Activated CD8-positive, alpha-beta T cell treated with anti-CD3 and anti-CD28 coated beads for 36 hours (primary cell): ENCODE data around the gene LMOD2. TPM values are rescaled to one million over a fixed set of nuclear protein-coding genes. Genes with fewer than 3 reads are reported as not detected.

Source experiments
- ATAC-seq: fragments of 200-7000 bp; cut with Tn5 transposase; one replicate; pipeline ENCODE4 v1.10.0; 2021; ENCODE audit warnings: mild to moderate bottlenecking, moderate library complexity
- CTCF ChIA-PET: fragments of 350-600 bp; sonication (Branson Sonifier 250); formaldehyde crosslinking; loops from one replicate; lab custom pipeline; 2021; ENCODE audit warnings: antibody characterized with exemption; lab: Charles Lee
- POLR2A ChIA-PET: fragments of 350-600 bp; sonication (Branson Sonifier 250); formaldehyde crosslinking; loops from one replicate; lab custom pipeline; 2021; ENCODE audit warnings: antibody characterized with exemption; lab: Charles Lee
- DNase-seq: peaks from one replicate; pipeline ENCODE4 v3.0.0-alpha.2; 2020
- H3K27ac Mint-ChIP-seq: one replicate; pipeline ENCODE4 v1.8.0; 2021; ENCODE audit warnings: mild to moderate bottlenecking, mixed read lengths
- H3K27me3 Mint-ChIP-seq: one replicate; pipeline ENCODE4 v1.8.0; 2021; ENCODE audit warnings: mixed read lengths
- H3K36me3 Mint-ChIP-seq: one replicate; pipeline ENCODE4 v1.8.0; 2021; ENCODE audit warnings: low read depth, mixed read lengths
- H3K4me1 Mint-ChIP-seq: one replicate; pipeline ENCODE4 v1.8.0; 2021; ENCODE audit warnings: low read depth, mixed read lengths
- H3K4me3 Mint-ChIP-seq: one replicate; pipeline ENCODE4 v1.8.0; 2021; ENCODE audit warnings: mild to moderate bottlenecking, moderate library complexity, mixed read lengths
- H3K9me3 Mint-ChIP-seq: one replicate; pipeline ENCODE4 v1.8.0; 2021; ENCODE audit warnings: mixed read lengths
- intact Hi-C: fragments of 100-400 bp; cut with micrococcal nuclease; formaldehyde crosslinking; loops from one replicate; pipeline ENCODE4 v1.10.0; 2022
- total RNA-seq, 2 experiments: library from RNA; stranded (reverse); gene quantifications; one replicate each; pipeline ENCODE4 v1.2.3, GENCODE V29; 2021
- TF ChIP-seq, protein P1 (sequence below): fragments of 200-600 bp; IDR thresholded peaks from one replicate; pipeline ENCODE4 v1.8.0; 2022; ENCODE audit warnings: antibody characterized with exemption, mild to moderate bottlenecking

Gene LMOD2
- total RNA-seq, 2 experiments from 2014 or later = not detected

- POLR2A ChIA-PET = no interaction called here
These were observed 6.1 kb downstream of the LMOD2 start for GRCh38 chr7:123661765-123662164.

GRCh38 chr7:123662293-123662692 lies 6.6 kb downstream of the LMOD2 start:
- ATAC-seq (no peak), DNase-seq (no peak)
- CTCF ChIA-PET = no interaction called here
- H3K9me3 Mint-ChIP-seq = no peaks in the 10 kb centered on the region
- TF ChIP-seq, protein P1, sequence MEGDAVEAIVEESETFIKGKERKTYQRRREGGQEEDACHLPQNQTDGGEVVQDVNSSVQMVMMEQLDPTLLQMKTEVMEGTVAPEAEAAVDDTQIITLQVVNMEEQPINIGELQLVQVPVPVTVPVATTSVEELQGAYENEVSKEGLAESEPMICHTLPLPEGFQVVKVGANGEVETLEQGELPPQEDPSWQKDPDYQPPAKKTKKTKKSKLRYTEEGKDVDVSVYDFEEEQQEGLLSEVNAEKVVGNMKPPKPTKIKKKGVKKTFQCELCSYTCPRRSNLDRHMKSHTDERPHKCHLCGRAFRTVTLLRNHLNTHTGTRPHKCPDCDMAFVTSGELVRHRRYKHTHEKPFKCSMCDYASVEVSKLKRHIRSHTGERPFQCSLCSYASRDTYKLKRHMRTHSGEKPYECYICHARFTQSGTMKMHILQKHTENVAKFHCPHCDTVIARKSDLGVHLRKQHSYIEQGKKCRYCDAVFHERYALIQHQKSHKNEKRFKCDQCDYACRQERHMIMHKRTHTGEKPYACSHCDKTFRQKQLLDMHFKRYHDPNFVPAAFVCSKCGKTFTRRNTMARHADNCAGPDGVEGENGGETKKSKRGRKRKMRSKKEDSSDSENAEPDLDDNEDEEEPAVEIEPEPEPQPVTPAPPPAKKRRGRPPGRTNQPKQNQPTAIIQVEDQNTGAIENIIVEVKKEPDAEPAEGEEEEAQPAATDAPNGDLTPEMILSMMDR = no peak
- H3K27me3 Mint-ChIP-seq = peaks cover 14% of the 10 kb centered on the region
- POLR2A ChIA-PET = no interaction called here
- no peaks in the 10 kb centered on the region for H3K36me3 Mint-ChIP-seq
- intact Hi-C loops = no loop called here
- H3K4me3 Mint-ChIP-seq = no peak overlapping the region
- H3K4me1 Mint-ChIP-seq = no peaks in the 10 kb centered on the region
- no peak overlapping the region for H3K27ac Mint-ChIP-seq

More at GRCh38 chr7:123661765-123662164, 6.1 kb downstream of the LMOD2 start:
- peaks cover 16% of the 10 kb centered on the region for H3K27me3 Mint-ChIP-seq
- no peaks in the 10 kb centered on the region for H3K36me3 Mint-ChIP-seq
- no peaks in the 10 kb centered on the region for H3K9me3 Mint-ChIP-seq
- no peak overlapping the region for H3K27ac Mint-ChIP-seq
- H3K4me1 Mint-ChIP-seq = no peaks in the 10 kb centered on the region
- TF ChIP-seq, protein P1 = no peak
- H3K4me3 Mint-ChIP-seq = no peak overlapping the region
- DNase-seq = no peak
- ATAC-seq = no peak
- CTCF ChIA-PET = no interaction called here
- intact Hi-C loops = no loop called here

DNA sequence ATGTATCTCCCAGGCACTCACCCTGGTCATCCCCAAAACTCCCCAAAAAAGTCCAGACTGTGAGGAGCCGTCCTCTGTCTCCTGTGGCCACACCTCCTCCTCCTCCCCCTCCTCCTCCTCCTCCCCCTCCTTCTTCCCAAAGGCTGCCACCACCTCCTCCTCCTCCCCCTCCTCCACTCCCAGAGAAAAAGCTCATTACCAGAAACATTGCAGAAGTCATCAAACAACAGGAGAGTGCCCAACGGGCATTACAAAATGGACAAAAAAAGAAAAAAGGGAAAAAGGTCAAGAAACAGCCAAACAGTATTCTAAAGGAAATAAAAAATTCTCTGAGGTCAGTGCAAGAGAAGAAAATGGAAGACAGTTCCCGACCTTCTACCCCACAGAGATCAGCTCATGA lies 7.1 kb downstream of the LMOD2 start:
- H3K9me3 Mint-ChIP-seq = no peaks in the 10 kb centered on the region
- H3K27me3 Mint-ChIP-seq = peaks cover 14% of the 10 kb centered on the region
- H3K4me1 Mint-ChIP-seq = no peaks in the 10 kb centered on the region
- no peak overlapping the region for H3K4me3 Mint-ChIP-seq
- no peak for DNase-seq
- POLR2A ChIA-PET = interaction anchor here (0.6 kb wide), 1 partner anchor 85 kb away, joined by 3 read pairs; no protein-coding TSS in a partner anchor
- intact Hi-C loops = no loop called here
- TF ChIP-seq, protein P1 = no peak
- no peak for ATAC-seq
- no peaks in the 10 kb centered on the region for H3K36me3 Mint-ChIP-seq
- CTCF ChIA-PET = no interaction called here
- H3K27ac Mint-ChIP-seq = no peak overlapping the region

DNA sequence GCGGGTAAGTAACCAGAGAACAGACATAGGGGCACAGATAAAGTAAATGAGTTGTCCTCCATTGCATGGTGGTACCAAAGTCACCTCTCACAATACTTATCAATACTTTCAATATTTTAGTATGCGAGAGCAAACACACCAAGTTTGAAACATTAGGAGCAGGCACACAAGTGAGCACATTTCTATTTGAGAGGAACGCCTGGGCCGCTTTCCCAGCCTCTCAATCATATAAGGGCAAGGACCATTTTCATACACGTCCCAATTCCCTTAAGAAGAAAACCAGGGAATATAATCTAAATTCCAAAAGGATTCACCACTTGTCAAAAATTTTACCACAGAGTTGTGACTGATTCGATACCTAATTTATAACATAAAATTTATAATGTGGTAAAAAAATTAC lies 7.5 kb downstream of the LMOD2 start:
- ChIA-PET CTCF (no interaction called here), POLR2A (interaction anchor here (0.6 kb wide), 1 partner anchor 85 kb away, joined by 3 read pairs; no protein-coding TSS in a partner anchor)
- ATAC-seq = no peak
- Mint-ChIP-seq H3K36me3 (no peaks in the 10 kb centered on the region), H3K27ac (no peak overlapping the region), H3K4me3 (no peak overlapping the region), H3K27me3 (peaks cover 12% of the 10 kb centered on the region), H3K9me3 (no peaks in the 10 kb centered on the region), H3K4me1 (no peaks in the 10 kb centered on the region)
- TF ChIP-seq, protein P1 = no peak
- intact Hi-C loops = no loop called here
- DNase-seq = no peak

GRCh38 chr7:123665157-123665556 lies 9.5 kb downstream of the LMOD2 start:
- Mint-ChIP-seq H3K27ac (no peak overlapping the region), H3K27me3 (peaks cover 9% of the 10 kb centered on the region), H3K9me3 (no peaks in the 10 kb centered on the region), H3K4me3 (no peak overlapping the region), H3K4me1 (no peaks in the 10 kb centered on the region), H3K36me3 (no peaks in the 10 kb centered on the region)
- ATAC-seq (no peak), DNase-seq (no peak)
- TF ChIP-seq, protein P1 = no peak
- ChIA-PET POLR2A (interaction anchor here (0.6 kb wide), 1 partner anchor 131 kb away, joined by 3 read pairs; no protein-coding TSS in a partner anchor), CTCF (interaction anchor here (0.6 kb wide), 1 partner anchor 9 kb away, joined by 3 read pairs; no protein-coding TSS in a partner anchor)
- intact Hi-C loops = no loop called here
